HG03045 (cell line): Measurements from ENCODE around the gene DDB1.

Source experiments
- ATAC-seq: cut with Tn5 transposase; IDR thresholded peaks from one replicate; pipeline ENCODE4 v1.9.1; 2021; ENCODE audit warnings: mild to moderate bottlenecking, moderate library complexity; ENCODE audit not compliant: unreplicated experiment

Gene DDB1

DNA sequence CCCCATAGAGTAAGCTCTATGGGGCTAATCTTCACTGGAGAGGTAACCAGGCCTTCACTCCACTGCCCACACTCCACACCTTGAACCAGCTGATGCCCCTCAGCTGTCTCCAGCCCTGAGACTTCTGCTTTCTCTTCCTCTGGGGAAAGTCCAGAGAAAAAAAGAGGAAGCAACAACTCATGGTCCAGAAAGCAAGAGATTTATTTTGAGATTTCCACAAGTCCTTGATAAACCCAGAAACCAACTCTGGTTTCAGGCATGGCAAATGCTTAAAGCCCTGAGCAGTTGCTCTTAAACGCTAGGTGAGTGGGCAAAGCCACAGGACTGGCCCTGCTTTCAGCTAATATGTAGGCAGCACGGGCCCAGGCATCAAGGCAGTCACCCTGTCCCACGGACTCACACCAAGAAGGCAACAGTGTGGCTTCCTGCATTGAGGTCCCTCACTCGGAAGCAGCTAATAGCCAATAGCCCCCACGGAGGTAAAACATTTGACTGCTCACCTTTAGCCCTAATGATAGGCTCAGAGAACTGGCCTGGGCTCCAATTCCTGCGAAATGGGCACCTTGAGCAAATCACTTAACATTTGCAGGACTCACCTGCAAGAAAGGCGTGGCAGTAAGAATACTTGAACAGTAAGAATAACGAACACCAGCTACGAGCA, 24.5 kb upstream of the DDB1 start:
- no peak for ATAC-seq

- ATAC-seq: no peak
Measured at GRCh38 chr11:61356706-61357105, 23.8 kb upstream of the DDB1 start.

DNA sequence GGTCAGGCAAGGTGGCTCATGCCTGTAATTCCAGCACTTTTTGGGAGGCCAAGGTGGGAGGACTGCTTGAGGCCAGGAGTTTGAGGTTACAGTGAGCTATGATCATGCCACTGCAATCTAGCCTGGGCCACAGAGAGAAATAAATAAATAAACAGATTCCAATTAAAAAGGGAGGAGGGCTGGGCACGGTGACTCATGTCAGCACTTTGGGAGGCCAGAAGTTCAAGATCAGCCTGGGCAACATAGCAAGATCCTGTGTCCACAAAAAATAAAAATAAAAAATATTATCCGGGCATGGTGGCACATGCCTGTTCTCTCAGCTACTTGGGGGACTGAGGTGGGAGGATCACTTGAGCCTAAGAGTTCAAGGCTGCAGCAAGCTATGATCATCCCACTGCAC, 21.3 kb upstream of the DDB1 start:
- ATAC-seq: no peak

- ATAC-seq: no peak
Measured at GRCh38 chr11:61353131-61354067, 20.5 kb upstream of the DDB1 start.

GRCh38 chr11:61352038-61352437, 19.1 kb upstream of the DDB1 start:
- ATAC-seq: no peak

- ATAC-seq: no peak
Measured at GRCh38 chr11:61350803-61351202, 17.9 kb upstream of the DDB1 start.

DNA sequence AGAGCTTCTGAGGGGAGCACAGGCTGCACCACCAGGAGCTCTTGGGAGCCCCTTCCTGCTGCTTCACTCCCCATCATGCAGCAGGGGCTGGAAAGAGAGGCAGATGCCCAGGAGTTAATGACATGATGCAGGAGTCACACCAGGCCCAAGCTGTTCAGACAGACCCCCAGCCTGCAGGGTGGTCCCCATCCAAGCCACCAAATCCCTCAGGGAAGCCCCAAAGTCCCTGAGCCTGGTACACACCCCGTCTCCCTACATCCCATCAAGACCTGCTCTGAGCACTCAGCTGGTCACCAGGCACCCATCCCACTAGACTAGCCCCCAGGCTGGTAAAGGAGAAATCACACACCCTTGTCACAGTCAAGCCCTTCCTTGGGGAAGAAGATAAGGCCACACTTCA, 17.4 kb upstream of the DDB1 start:
- no peak for ATAC-seq

DNA sequence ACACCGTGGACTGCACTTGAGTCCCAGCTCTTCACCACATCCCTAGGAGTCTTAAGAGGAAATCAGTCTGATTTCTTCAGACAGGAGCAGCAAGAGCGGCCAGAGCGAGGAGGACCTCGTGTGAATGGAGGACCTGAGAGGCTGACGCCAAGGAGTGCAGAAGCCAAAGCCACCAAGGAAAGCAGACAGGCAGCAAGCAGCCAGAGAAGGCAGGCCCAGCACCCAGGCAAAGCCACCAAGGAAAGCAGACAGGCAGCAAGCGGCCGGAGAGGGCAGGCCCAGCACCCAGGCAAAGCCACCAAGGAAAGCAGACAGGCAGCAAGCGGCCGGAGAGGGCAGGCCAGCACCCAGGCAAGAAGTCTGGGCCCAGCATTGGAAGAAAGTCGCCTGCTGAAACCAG, 17.0 kb upstream of the DDB1 start:
- ATAC-seq: no peak

- no peak for ATAC-seq
Measured at GRCh38 chr11:61349189-61349751, 16.4 kb upstream of the DDB1 start.

GRCh38 chr11:61347916-61348461, 15.1 kb upstream of the DDB1 start:
- no peak for ATAC-seq

GRCh38 chr11:61345954-61346843, 13.3 kb upstream of the DDB1 start:
- ATAC-seq: no peak

DNA sequence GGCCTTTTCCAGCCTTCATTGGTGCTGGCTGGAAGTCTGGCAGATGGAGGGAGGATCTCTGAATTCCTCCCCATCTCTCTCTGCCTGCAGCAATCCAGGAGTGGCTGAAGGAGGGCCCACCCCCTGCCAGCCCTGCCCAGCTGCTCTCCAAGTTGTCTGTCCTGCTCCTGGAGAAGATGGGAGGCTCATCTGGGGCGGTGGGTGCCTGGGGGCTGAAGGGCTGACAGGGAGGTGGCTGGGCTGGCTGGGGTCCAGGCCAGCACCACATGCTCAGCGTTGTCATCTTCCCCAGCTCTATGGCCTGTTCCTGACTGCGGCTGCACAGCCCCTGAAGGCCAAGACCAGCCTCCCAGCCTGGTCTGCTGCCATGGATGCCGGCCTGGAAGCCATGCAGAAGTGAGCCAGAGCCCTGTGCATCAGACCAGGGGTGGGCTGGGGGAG, 12.3 kb upstream of the DDB1 start:
- ATAC-seq: no peak

- ATAC-seq: no peak
Measured at GRCh38 chr11:61343792-61344745, 11.2 kb upstream of the DDB1 start.

DNA sequence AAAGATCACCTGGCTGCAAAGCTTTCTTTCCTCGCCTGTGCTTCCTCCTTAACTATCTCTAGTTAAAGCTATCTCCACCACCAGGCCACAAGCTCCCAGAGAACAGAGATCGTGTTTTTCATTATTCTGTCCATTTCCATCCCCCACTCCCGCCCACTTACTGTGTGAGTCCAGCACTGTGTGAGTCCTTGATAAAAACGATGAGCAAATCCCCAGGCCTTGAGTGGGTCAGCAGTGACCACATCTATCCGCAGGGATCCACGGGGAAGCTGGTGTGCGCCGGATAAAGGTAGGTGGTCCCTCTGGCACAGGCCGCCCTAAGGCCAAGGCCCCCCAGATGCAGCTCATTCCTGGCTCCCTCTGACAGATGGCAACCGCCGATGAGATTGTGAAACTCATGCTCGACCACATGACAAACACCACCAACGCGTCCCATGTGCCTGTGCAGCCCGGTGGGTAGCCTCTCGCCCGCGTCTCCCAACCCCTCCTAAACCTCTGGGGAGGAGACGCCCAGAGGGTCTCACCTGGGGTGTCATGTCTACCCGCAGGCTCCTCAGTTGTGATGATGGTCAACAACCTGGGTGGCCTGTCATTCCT, 9.4 kb upstream of the DDB1 start:
- ATAC-seq: no peak

DNA sequence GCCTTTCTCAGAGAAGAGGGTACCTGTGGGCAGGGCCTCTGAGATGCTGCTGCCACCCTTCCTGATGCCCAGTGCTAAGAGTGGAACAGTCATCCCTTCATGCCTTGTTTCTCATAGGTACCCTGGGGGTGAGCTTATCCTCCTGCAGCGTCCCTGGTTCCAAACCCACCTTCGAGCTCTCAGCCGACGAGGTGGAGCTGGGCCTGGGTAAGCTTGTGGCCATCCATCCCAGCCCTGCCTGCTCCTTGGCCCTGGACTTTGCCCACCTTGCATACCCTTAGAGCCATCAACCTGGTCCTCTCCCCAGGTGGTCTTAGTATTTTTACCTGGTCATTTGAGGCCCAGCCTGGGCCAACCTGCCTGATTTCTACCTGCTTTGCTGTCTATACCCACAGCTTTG, 8.8 kb upstream of the DDB1 start:
- ATAC-seq: no peak

DNA sequence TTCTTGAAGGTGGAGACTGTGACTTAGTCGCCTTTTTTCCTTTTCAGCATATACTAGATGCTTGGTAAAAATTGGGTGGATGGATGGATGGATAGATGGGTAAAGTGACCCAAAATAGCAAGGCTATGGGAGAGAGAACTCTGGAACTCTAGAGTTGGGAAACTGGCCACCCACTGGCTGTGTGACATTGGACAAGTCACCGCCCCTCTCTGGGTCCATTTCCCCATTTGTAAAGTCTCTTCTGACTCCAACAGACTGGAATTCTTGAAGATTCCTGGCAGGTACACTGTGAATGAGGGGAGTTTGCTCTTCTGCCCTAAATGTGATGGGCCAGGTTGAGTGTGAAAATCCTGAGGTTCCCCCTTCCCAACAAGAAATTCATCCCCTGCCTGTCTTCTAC, 8.1 kb upstream of the DDB1 start:
- no peak for ATAC-seq

GRCh38 chr11:61339490-61339878, 6.6 kb upstream of the DDB1 start:
- no peak for ATAC-seq

DNA sequence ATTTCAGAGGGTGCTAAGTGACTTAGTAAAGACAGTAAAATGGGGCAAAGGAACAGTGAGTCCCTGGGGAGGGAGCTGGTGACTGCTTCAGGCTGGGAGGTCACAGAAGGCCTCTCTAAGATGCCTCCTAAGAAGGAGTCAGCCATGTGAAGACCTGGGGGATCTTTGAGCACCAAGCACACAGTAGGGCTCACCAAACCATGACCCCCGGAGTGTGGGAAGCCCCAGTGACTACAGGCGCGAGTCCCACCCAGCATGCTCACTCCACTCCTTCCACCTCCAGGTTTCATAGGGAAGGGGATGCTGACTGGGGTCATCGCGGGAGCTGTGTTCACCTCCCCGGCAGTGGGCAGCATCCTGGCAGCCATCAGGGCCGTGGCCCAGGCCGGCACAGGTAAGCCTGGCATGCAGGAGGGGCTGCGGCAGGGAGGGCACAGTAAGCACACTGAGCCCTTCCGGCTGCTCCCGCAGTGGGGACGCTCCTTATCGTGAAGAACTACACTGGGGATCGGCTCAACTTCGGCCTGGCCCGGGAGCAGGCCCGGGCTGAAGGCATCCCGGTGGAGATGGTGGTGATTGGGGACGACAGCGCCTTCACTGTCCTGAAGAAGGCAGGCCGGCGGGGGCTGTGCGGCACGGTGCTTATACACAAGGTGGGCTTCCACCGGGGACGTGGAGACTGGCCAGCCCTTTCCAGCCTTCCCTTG, 6.0 kb upstream of the DDB1 start:
- no peak for ATAC-seq
